HTERT RPE-1 (cell line): ENCODE measurements around the gene COX7A2.

Experiments used
- in situ Hi-C: fragments of 300-500 bp; cut with MboI; formaldehyde crosslinking; loops from 4 replicates; pipeline ENCODE4 v1.14.3; 2020; ENCODE audit warnings: low sequenced_read_pairs

Gene COX7A2

DNA sequence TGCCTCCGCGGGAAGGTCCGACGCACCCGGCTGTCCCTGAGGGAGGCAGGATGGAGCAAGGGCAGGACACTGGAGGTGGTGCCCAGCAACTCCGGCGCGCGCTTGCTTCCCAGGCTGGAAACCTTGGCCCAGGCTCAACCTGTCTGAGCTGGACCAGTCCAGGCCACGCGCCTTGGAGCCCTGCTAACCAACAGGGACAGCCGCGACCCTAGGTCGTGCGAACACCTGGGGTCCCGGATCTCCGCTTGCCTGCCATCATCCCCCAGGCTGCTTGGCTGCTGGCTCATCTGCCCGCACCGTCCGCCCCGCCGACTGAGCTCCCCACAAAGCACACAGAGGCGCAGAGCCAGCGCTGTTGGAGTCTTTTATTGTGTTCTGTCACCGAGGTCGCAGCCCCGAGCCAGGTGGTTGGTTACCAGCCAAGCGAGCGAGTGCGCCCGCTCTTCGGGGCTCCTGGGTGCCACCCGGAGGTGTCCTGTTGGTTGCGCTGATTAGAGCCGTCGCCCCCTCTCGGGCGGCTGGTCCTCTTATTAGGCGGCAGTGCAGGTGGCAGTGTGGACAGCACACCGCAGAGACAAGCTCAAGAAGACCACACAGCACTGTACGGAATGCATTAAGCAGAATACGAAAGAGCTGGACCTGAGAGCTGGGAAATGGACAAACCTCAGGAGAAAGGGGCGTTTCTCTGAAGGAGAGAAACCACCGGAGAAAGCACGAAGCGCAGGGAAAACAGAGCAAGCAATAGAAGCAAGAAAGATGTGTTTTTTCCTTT is 41.5 kb downstream of the COX7A2 start:
- in situ Hi-C loops, result no loop called here

DNA sequence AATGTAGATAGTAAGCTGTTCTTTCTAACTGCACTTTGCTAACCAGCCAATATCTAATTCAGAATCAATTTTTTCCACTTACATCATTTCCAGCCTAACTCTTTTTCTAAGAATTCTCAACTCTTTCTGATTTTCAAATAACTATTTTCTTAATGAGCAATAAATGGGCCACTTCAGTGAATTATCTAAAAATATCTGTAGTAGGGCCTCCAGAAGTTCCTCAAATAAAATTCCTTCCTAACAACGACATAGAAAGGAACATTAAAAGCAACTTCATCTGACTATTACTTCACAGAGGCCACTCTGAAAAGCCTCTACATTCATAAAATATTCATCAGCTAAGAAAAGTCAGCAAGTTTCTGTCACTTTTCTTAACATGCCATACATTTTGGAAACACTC is 42.6 kb downstream of the COX7A2 start:
- in situ Hi-C loops, result no loop called here

DNA sequence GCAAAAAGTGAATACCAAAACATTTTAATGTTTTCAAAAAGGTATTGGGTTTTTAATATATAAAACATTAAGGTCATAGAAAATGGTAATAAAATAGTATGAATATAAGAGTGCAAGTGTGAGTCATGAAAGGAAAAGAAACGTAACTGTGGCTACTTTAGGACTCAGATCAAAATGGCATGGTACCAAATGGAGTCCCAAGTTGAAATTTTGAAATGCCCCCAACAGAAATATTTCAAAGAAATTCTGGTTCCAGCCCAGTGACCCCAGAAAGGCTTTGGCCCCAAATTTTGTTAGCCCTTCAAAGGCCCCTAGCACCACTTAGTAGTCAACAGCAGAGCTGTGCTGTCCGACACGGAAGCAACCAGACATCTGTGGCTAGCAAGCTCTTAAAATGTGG is 43.7 kb downstream of the COX7A2 start:
- in situ Hi-C loops, result no loop called here

DNA sequence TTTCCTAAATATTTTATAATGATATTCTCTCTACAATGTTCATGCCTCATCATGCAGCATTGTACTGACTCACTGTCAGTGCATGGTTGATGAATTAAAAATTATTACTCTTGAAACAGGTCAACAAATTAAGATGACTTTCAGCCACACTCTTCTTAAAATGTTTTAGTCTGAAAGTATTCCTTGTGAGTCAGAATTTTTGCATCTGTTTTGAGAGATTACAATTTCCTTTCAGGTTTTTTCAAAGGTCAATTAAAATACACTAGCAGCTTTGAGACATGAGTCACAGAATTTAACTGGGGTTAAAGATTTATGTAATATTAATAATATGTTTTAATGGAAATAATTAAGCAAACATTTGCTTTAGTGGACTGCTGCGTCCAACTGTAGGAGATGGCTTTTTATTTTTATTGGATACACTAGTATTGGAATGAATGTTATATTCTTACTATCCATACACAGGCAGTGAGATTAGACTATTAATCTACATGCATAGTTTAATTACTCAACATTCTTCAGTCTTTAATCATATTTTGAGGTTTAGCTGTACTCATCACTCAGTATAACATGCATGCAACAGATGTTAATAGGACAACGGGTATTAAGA is 47.4 kb downstream of the COX7A2 start:
- in situ Hi-C loops, result no loop called here

DNA sequence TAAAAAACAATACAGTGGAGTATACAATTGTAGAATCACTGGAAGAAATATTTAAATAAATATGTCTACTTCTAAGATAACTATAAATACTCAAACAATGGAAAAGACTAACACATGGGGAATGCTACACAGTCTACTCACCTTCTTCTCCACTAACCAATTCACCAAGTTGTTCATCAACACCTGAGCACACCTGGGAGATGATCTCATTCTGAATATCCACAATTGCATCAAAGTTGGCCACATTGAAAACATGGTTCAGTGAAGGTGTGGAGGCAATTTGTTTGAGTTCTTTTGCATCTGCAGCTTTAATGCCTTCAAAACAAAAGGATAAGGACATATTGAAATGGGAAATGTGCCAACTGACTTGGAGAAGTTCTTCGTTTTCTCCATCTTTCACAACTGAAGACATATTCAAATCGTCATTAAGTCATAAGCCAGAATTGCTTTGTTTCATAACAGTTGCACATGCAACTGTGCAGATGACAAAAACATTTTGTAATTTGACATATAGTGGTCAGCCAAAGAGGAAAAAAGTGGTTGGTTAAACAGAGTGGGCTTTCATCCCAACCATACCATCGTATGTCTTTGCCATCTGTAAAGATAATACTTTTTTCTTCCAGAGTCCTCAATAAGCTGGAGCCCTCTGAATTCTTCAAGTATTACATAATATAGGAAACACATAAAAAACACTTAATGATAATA is 55.2 kb downstream of the COX7A2 start:
- in situ Hi-C loops, result no loop called here
